Activated CD4-positive, alpha-beta T cell treated with anti-CD3 and anti-CD28 coated beads, Interleukin-10, Interleukin-2, amounts not matched to agents 100 ng/mL and 50 ng/mL, durations not matched to agents 16 hours and 8 hours (primary cell): ENCODE measurements around the gene PRR19.

ENCODE experiments used
- DNase-seq: peaks from one replicate; pipeline ENCODE4 v3.0.0-alpha.2; 2020

Gene PRR19

DNA sequence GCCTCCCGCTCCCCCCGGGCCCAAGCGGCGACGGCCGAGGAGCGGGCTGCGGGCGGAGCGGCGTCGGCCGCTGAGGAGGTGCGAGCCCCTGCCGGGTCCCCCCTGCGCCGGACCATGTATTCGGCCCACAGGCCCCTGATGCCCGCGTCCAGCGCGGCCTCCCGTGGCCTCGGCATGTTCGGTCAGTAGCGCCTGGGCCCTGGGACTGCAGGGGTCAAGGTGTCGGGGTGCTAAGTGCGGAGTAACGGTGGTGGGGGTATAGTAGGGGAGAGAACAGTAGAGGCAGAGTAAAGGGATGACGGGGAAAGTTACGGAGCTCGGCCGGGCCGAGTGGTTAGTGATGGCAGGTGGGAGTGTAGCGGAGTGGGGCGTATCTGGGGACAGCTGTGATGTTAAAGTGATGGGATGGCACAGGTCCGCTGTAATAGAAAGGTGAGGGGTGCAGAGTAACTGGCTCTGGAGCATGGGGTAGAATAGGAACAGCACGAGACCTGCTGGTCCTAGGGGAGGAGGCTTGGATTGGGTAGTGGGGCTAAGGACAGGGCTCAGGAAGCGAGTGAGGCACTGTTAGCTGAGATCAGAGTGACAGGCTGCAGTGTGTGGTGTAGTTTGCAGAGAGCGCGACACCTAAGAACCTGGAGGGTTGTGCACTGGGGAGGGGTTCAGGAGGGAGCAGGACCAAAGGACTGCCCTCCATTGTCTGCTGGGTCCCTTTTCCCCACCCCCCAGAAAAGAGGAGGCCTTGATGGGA, 17.2 kb upstream of the PRR19 start:
- peak; percentile 32 for DNase-seq

GRCh38 chr19:42285541-42285941, 16.4 kb upstream of the PRR19 start:
- DNase-seq: no peak

GRCh38 chr19:42285988-42286348, 16.0 kb upstream of the PRR19 start:
- DNase-seq: no peak

GRCh38 chr19:42286349-42287016, 15.4 kb upstream of the PRR19 start:
- no peak for DNase-seq

DNA sequence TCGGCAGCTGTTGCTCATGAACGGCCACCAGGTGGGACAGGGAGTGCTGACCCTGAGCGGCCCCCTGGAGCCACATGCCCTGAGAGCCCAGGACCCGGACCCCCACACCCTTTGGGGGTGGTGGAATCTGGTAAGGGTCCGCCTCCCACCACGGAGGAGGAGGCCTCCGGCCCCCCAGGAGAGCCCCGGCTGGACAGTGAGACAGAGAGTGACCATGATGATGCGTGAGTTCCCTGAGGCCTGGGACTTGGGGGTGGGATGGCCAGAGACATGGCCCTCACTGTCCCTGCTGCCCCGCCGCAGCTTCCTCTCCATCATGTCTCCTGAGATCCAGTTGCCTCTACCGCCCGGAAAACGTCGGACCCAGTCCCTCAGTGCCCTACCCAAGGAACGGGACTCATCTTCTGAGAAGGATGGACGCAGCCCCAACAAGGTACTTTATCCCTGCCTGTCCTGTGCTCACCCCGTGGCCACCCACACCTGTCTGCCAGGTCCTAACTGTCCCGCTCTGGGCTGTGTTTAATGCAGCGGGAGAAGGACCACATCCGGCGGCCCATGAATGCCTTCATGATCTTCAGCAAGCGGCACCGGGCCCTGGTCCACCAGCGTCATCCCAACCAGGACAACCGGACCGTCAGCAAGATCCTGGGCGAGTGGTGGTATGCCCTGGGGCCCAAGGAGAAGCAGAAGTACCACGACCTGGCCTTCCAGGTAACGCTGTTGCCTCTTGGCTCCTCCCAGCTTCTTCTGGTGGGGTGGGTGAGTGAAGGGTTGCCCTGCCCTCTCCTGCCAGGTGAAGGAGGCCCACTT, 14.7 kb upstream of the PRR19 start:
- no peak for DNase-seq

DNA sequence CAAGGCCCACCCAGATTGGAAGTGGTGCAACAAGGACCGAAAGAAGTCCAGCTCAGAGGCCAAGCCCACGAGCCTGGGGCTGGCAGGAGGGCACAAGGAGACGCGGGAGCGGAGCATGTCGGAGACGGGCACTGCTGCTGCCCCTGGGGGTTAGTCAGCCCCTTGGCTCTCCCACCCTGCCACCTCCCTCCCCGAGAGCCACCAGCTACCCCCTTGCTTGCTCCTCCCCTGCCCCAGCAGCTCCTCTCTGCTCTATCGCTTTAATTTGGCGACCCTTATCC, 14.2 kb upstream of the PRR19 start:
- no peak for DNase-seq

- no peak for DNase-seq
These were observed 13.5 kb upstream of the PRR19 start for GRCh38 chr19:42288387-42288786.

GRCh38 chr19:42288881-42289555, 12.9 kb upstream of the PRR19 start:
- DNase-seq: no peak

- DNase-seq: no peak
These were observed 12.3 kb upstream of the PRR19 start for GRCh38 chr19:42289556-42290041.

DNA sequence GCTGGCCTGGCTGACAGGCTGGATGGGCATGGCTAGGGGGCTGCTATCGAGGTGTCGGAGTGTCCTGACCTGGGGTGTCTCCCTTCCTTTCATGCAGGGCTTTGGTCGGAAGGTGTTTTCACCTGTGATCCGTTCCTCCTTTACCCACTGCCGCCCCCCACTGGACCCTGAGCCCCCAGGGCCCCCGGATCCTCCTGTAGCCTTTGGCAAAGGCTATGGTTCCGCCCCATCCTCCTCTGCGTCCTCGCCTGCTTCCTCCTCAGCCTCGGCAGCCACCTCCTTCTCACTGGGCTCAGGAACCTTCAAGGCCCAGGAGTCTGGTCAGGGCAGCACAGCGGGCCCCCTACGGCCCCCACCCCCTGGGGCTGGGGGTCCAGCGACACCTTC, 11.8 kb upstream of the PRR19 start:
- DNase-seq: no peak

DNA sequence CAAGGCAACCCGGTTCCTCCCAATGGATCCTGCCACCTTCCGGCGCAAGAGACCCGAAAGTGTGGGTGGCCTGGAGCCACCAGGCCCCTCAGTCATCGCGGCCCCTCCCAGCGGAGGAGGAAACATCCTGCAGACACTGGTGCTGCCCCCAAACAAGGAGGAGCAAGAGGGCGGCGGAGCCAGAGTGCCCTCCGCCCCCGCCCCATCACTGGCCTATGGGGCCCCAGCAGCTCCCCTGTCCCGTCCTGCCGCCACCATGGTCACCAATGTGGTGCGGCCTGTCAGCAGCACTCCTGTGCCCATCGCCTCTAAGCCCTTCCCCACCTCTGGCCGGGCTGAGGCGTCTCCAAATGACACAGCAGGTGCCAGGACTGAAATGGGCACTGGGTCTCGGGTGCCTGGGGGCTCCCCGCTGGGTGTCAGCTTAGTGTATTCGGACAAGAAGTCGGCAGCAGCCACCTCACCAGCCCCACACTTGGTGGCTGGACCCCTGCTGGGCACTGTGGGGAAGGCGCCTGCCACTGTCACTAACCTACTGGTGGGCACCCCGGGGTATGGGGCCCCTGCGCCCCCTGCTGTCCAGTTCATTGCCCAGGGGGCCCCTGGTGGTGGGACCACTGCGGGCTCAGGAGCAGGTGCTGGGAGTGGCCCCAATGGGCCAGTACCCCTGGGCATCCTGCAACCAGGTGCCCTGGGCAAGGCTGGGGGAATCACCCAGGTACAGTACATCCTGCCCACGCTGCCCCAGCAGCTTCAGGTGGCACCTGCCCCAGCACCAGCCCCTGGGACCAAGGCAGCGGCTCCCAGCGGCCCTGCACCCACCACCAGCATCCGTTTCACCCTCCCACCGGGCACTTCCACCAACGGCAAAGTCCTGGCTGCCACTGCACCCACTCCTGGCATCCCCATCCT, 11.2 kb upstream of the PRR19 start:
- DNase-seq: peak; percentile 48

GRCh38 chr19:42291435-42291810, 10.5 kb upstream of the PRR19 start:
- no peak for DNase-seq

DNA sequence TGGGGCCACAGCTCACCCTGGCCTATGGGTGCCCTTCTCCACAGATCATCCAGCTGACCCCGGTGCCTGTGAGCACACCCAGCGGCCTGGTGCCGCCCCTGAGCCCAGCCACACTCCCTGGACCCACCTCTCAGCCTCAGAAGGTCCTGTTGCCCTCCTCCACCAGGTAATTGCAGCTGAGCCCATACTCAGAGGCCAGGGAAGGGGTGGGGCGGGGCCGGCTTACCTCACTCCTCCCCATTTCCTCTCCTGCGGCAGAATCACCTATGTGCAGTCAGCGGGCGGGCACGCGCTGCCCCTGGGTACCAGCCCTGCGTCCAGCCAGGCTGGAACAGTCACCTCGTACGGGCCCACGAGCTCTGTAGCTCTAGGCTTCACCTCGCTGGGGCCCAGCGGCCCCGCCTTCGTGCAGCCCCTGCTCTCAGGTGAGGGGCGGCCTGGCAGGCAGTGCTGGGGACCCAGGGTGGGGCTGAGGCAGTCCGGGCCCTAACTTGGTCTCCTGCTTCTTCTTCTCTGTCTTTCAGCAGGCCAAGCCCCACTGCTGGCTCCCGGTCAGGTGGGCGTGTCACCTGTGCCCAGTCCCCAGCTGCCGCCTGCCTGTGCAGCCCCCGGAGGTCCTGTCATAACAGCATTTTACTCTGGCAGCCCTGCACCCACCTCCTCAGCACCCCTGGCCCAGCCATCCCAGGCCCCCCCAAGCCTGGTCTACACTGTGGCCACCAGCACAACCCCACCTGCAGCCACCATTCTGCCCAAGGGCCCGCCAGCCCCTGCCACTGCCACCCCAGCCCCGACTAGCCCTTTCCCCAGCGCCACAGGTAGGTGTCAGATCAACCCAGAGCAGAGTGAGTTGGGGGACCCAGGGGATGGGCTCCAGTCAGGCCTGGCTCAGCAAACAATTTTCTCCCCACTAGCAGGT, 9.6 kb upstream of the PRR19 start:
- DNase-seq: no peak

- DNase-seq: no peak
These were observed 9.0 kb upstream of the PRR19 start for GRCh38 chr19:42292963-42293362.

DNA sequence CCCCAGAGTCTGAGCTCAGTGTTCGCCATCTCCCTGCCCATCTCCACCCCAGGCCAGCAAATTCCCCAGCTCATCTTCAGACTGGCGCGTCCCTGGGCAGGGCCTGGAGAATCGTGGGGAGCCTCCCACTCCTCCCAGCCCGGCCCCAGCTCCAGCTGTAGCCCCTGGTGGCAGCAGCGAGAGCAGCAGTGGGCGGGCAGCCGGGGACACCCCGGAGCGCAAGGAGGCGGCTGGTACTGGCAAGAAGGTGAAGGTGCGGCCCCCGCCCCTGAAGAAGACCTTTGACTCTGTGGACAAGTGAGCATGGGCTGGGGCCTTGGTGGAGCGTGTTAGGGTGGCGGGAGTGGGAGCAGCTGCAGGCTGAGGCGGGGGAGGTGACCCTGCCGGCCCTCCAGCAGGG, 8.4 kb upstream of the PRR19 start:
- DNase-seq: no peak

- DNase-seq: no peak
These were observed 8.0 kb upstream of the PRR19 start for GRCh38 chr19:42293948-42294347.

GRCh38 chr19:42294471-42295137, 7.3 kb upstream of the PRR19 start:
- DNase-seq: no peak

- DNase-seq: no peak
These were observed 6.6 kb upstream of the PRR19 start for GRCh38 chr19:42295342-42295741.

DNA sequence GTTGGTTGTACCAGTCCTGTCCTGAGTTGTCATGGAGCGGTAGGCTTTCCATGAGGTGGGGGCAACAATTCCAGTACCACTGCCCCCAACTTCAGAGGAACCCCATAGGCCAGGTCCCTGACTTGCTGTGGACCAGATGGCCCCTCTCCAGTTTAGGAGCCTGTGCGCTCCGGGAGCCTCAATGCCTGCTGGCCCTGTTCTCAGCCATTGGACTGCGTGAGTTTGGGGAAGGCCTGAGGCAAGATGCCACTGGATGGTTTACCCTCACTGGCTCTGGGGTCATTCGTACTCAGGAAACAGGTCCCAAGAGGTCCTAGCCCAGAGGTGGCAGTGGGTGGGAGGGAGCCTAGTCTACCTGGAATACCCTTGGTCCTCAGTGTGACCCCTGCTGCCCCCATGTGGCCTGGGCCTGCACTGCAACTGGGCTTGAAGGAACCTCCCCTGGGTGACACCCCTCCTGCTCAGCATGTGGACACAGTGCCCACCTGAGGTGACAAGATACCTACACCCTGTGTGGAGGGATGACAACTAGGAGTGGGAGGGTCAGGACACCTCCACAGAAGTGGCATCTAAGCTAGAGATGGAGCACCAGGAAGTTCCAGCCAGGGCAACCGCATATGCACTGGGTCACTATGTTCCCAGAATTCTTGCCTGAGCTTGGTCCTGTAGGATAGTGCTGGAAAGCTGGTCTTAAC, 6.0 kb upstream of the PRR19 start:
- peak; percentile 86 for DNase-seq

DNA sequence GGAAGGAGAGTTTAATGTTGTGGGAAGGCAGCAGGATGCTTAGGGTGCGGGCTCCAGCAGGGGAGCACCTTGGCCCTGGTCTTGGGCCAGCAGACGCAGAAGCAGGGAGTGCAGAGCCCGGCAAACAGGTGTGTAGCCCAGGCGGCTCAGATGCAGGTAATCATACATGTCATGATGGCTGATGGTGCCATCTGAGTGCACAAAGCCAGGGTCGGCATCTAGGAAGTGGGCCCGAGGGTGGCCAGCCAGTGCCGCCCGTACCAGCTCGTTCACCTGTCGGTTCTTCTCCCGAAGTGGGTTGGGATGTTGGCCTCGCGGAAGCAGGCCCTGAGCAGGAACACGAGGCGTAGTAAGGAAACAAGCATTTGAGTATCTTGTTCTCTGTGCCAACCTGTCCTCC, 4.9 kb upstream of the PRR19 start:
- DNase-seq: no peak
